Neural cell (in vitro differentiated cells): Measurements from ENCODE around the gene LPP. TPM values are rescaled to one million over a fixed set of nuclear protein-coding genes. Genes with fewer than 3 reads are reported as not detected.

Experiments
- H2AFZ ChIP-seq: fragments of 200-600, 300-800 bp; sonication (generic), shearing (Covaris generic); 2 replicates; pipeline ENCODE4 v1.6.0; 2014; ENCODE audit warnings: low read depth, mild to moderate bottlenecking, antibody characterized with exemption, low read length, moderate library complexity
- H3F3A ChIP-seq: fragments of 200-600 bp; shearing (Covaris generic); 2 replicates; pipeline ENCODE4 v1.6.1; 2016; ENCODE audit warnings: mild to moderate bottlenecking, moderate library complexity, mixed read lengths, antibody characterized with exemption, low read length; ENCODE audit not compliant: insufficient read depth, poor library complexity, severe bottlenecking
- H3K27ac ChIP-seq: fragments of 200-600, 300-800 bp; sonication (generic), shearing (Covaris generic); 2 replicates; pipeline ENCODE4 v1.5.1; 2014; ENCODE audit warnings: mild to moderate bottlenecking, low read length, moderate library complexity
- H3K27me3 ChIP-seq: fragments of 300-800, 200-600 bp; sonication (generic), shearing (Covaris generic); 2 replicates; pipeline ENCODE4 v1.6.0; 2014; ENCODE audit warnings: mild to moderate bottlenecking, low read depth, low read length, moderate library complexity; ENCODE audit not compliant: insufficient read depth
- H3K36me3 ChIP-seq: fragments of 300-800, 200-600 bp; sonication (generic), shearing (Covaris generic); 2 replicates; pipeline ENCODE4 v1.5.1; 2014; ENCODE audit warnings: mild to moderate bottlenecking, antibody characterized with exemption, low read length, moderate library complexity; ENCODE audit not compliant: insufficient read depth
- H3K4me2 ChIP-seq: fragments of 300-800, 200-600 bp; sonication (generic), shearing (Covaris generic); 2 replicates; pipeline ENCODE4 v1.6.0; 2014; ENCODE audit warnings: mild to moderate bottlenecking, low read length
- H3K4me3 ChIP-seq: fragments of 300-800, 200-600 bp; sonication (generic), shearing (Covaris generic); 2 replicates; pipeline ENCODE4 v1.5.1; 2014; ENCODE audit warnings: mild to moderate bottlenecking, low read length, moderate library complexity
- H3K79me2 ChIP-seq: fragments of 200-600 bp; shearing (Covaris generic); replicated peaks from 2 replicates; pipeline ENCODE4 v1.6.0; 2014; ENCODE audit warnings: mild to moderate bottlenecking, low read length, moderate library complexity; ENCODE audit not compliant: insufficient read depth
- H3K9ac ChIP-seq: fragments of 300-800, 200-600 bp; sonication (generic), shearing (Covaris generic); 2 replicates; pipeline ENCODE4 v1.6.1; 2016; ENCODE audit warnings: mild to moderate bottlenecking, low read length, mixed read lengths
- H3K9me2 ChIP-seq: fragments of 200-600 bp; shearing (Covaris generic); 2 replicates; pipeline ENCODE4 v1.6.1; 2016; ENCODE audit warnings: mild to moderate bottlenecking, low read length, mixed read lengths; ENCODE audit not compliant: insufficient read depth
- H3K9me3 ChIP-seq: fragments of 200-600, 300-800 bp; sonication (generic), shearing (Covaris generic); 2 replicates; pipeline ENCODE4 v1.6.1; 2016; ENCODE audit warnings: mild to moderate bottlenecking, mixed run types, low read length, moderate library complexity, mixed read lengths
- H4K20me1 ChIP-seq: fragments of 200-600 bp; shearing (Covaris generic); 2 replicates; pipeline ENCODE4 v1.6.1; 2016; ENCODE audit warnings: mild to moderate bottlenecking, mixed run types; ENCODE audit not compliant: insufficient read depth
- CTCF ChIP-seq: fragments of 450-650 bp; IDR thresholded peaks from 2 replicates; pipeline ENCODE4 v1.5.1; 2014; ENCODE audit warnings: antibody characterized with exemption, mild to moderate bottlenecking, moderate library complexity; ENCODE audit not compliant: poor library complexity, severe bottlenecking
- EP300 ChIP-seq: fragments of 450-650 bp; conservative IDR thresholded peaks from 2 replicates; pipeline ENCODE4 v1.6.1; 2014; ENCODE audit warnings: antibody characterized with exemption, mild to moderate bottlenecking, moderate library complexity; ENCODE audit not compliant: poor library complexity, severe bottlenecking
- EZH2 ChIP-seq: fragments of 200-600, 300-800 bp; shearing (Covaris generic), sonication (generic); IDR thresholded peaks from 2 replicates; pipeline ENCODE4 v1.6.1; 2014; ENCODE audit warnings: antibody characterized with exemption, low read length, borderline replicate concordance, mild to moderate bottlenecking; ENCODE audit not compliant: insufficient read depth, poor library complexity, severe bottlenecking
- MXI1 ChIP-seq: fragments of 450-650 bp; conservative IDR thresholded peaks from 2 replicates; pipeline ENCODE4 v1.6.1; 2014; ENCODE audit warnings: antibody characterized with exemption, mild to moderate bottlenecking; ENCODE audit not compliant: poor library complexity, severe bottlenecking
- POLR2AphosphoS5 ChIP-seq: IDR thresholded peaks from 2 replicates; pipeline ENCODE4 v1.6.1; 2012
- RAD21 ChIP-seq: fragments of 450-650 bp; conservative IDR thresholded peaks from 2 replicates; pipeline ENCODE4 v1.6.1; 2014; ENCODE audit warnings: antibody characterized with exemption, mild to moderate bottlenecking, moderate library complexity
- REST ChIP-seq: IDR thresholded peaks from 2 replicates; pipeline ENCODE4 v1.6.1; 2012; ENCODE audit warnings: borderline replicate concordance
- SMC3 ChIP-seq: fragments of 450-650 bp; conservative IDR thresholded peaks from 2 replicates; pipeline ENCODE4 v1.6.1; 2014; ENCODE audit warnings: antibody characterized with exemption, mild to moderate bottlenecking, moderate library complexity; ENCODE audit not compliant: poor library complexity
- TAF1 ChIP-seq: IDR thresholded peaks from 2 replicates; pipeline ENCODE4 v1.6.1; 2012; ENCODE audit warnings: low read depth
- polyA plus RNA-seq: library from polyadenylated mRNA; depleted of rRNA; stranded (reverse); fragments of >200 nt; gene quantifications from 2 replicates; pipeline ENCODE4 v1.2.3, GENCODE V29; 2014

Gene LPP
- polyA plus RNA-seq, 1 donor from 2014 or later, result 3.0 TPM

GRCh38 chr3:188231456-188231855 is 77.5 kb downstream of the LPP start:
- no peak overlapping the region for H3K9ac ChIP-seq
- H3K36me3 ChIP-seq, result no peaks in the 10 kb centered on the region
- no peaks in the 10 kb centered on the region for H3K27me3 ChIP-seq
- no peak for TF ChIP-seq EZH2
- no peak for TF ChIP-seq EP300
- no peak for TF ChIP-seq MXI1
- TF ChIP-seq RAD21, result no peak
- no peak for TF ChIP-seq REST
- TF ChIP-seq TAF1, result no peak
- no peak for TF ChIP-seq SMC3
- TF ChIP-seq CTCF, result no peak
- no peak for TF ChIP-seq POLR2AphosphoS5
- H3K9me2 ChIP-seq, result no peaks in the 10 kb centered on the region
- H3K4me2 ChIP-seq, result no peak overlapping the region
- H2AFZ ChIP-seq, result no peak overlapping the region
- H3K79me2 ChIP-seq, result no peaks in the 10 kb centered on the region
- H3K27ac ChIP-seq, result no peak overlapping the region
- no peaks in the 10 kb centered on the region for H3F3A ChIP-seq
- no peak overlapping the region for H3K4me3 ChIP-seq
- no peaks in the 10 kb centered on the region for H4K20me1 ChIP-seq
- H3K9me3 ChIP-seq, result no peaks in the 10 kb centered on the region

- Histone ChIP-seq H3K4me3 (no peak overlapping the region), H3K79me2 (no peaks in the 10 kb centered on the region), H4K20me1 (no peaks in the 10 kb centered on the region), H3K27ac (no peak overlapping the region), H3F3A (no peaks in the 10 kb centered on the region), H3K4me2 (no peak overlapping the region), H3K36me3 (no peaks in the 10 kb centered on the region), H3K9ac (no peak overlapping the region), H3K9me2 (no peaks in the 10 kb centered on the region), H3K27me3 (no peaks in the 10 kb centered on the region), H3K9me3 (no peaks in the 10 kb centered on the region), H2AFZ (no peak overlapping the region)
- TF ChIP-seq RAD21, result no peak
- no peak for TF ChIP-seq POLR2AphosphoS5
These were observed 78.7 kb downstream of the LPP start for GRCh38 chr3:188232656-188233055.

- Histone ChIP-seq H3K79me2 (no peaks in the 10 kb centered on the region), H3K36me3 (no peaks in the 10 kb centered on the region), H3K9me3 (no peaks in the 10 kb centered on the region), H3K4me2 (no peak overlapping the region), H3K27ac (no peak overlapping the region), H4K20me1 (no peaks in the 10 kb centered on the region), H3K4me3 (no peak overlapping the region), H3K9me2 (no peaks in the 10 kb centered on the region), H3K27me3 (no peaks in the 10 kb centered on the region), H3K9ac (no peak overlapping the region), H3F3A (no peaks in the 10 kb centered on the region), H2AFZ (no peak overlapping the region)
- no peak for TF ChIP-seq REST
- TF ChIP-seq SMC3, result no peak
- no peak for TF ChIP-seq EP300
- TF ChIP-seq CTCF, result no peak
- no peak for TF ChIP-seq MXI1
- no peak for TF ChIP-seq POLR2AphosphoS5
- no peak for TF ChIP-seq RAD21
- no peak for TF ChIP-seq TAF1
- no peak for TF ChIP-seq EZH2
These were observed 79.4 kb downstream of the LPP start for GRCh38 chr3:188233320-188233719.
